ENCODE data around the gene POLA1. TPM values are rescaled to one million over a fixed set of nuclear protein-coding genes. Genes with fewer than 3 reads are reported as not detected.
A peak's percentile ranks its signal among the peaks of the same experiment; 100 is the strongest.
"Not testable (repeated sequence)": the region's sequence is repeated elsewhere in the genome, so short reads cannot be mapped to it uniquely, and the experiment has no call there.

Gene POLA1
- total RNA-seq, 1 donor from 2014 or later = 76.5 TPM

- peaks cover 2% of the 10 kb centered on the region for H3K36me3 Mint-ChIP-seq (ENCODE audit: low read depth)
- DNase-seq (ENCODE audit: low read depth, low spot score) = no peak
- H3K4me3 Mint-ChIP-seq = no peak overlapping the region
- no peaks in the 10 kb centered on the region for H3K9me3 Mint-ChIP-seq
- peaks cover 34% of the 10 kb centered on the region for H3K4me1 Mint-ChIP-seq
- H3K27me3 Mint-ChIP-seq (ENCODE audit: low read depth) = no peaks in the 10 kb centered on the region
- H3K27ac Mint-ChIP-seq (ENCODE audit: unreplicated experiment) = no peak overlapping the region
- TF ChIP-seq CTCF (conservative IDR thresholded peaks at IDR 0.05) = no peak
Measured at GRCh38 chrX:24648495-24648894, 45.2 kb upstream of the POLA1 start.

DNA sequence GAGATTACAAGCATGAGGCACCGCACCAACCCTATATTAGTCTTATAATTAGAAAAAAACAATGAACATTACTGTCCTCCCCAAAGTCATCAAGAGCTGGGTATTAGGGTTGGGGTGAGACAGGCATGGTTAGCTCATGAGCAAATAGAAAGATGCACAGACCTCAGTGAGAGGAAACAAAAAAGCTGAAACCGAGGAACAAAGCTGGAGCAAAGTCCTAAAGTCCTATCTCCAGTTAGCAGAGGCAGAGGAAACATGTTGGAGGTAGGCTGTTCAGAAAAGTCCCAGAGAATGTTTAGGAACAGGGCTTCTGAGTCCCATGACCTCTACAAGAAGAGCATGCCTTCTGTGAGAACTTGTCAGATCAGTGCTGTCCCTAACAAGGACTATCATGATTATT lies 41.9 kb upstream of the POLA1 start:
- DNase-seq (ENCODE audit: low read depth, low spot score) = no peak
- Mint-ChIP-seq H3K27me3 (ENCODE audit: low read depth) (no peaks in the 10 kb centered on the region), H3K27ac (ENCODE audit: unreplicated experiment) (no peak overlapping the region), H3K9me3 (no peaks in the 10 kb centered on the region), H3K36me3 (ENCODE audit: low read depth) (peaks cover 2% of the 10 kb centered on the region), H3K4me3 (no peak overlapping the region), H3K4me1 (peaks cover 23% of the 10 kb centered on the region)
- TF ChIP-seq CTCF (conservative IDR thresholded peaks at IDR 0.05) = no peak

DNA sequence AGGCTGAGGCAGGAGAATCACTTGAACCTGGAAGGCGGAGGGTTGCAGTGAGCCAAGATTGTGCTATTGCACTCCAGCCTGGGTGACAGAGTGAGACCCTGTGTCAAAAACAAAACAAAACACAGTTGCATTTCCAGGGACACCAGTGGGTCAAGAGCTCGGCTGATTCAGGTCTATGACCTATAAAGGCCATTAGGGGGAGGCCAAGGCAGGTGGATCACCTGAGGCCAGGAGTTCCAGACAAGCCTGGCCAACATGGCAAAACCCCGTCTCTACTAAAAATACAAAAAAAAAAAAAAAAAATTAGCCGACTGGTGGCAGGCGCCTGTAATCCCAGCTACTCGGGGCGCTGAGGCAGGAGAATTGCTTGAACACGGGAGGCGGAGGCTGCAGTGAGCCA lies 38.0 kb upstream of the POLA1 start:
- peak; percentile 42 for TF ChIP-seq CTCF (conservative IDR thresholded peaks at IDR 0.05)
- H3K36me3 Mint-ChIP-seq (ENCODE audit: low read depth); H3K27ac Mint-ChIP-seq (ENCODE audit: unreplicated experiment); H3K9me3 Mint-ChIP-seq; DNase-seq (ENCODE audit: low read depth, low spot score); H3K27me3 Mint-ChIP-seq (ENCODE audit: low read depth); H3K4me3 Mint-ChIP-seq: not testable (repeated sequence)
- H3K4me1 Mint-ChIP-seq = peaks cover 18% of the 10 kb centered on the region

GRCh38 chrX:24657671-24658386 lies 35.9 kb upstream of the POLA1 start:
- no peak for DNase-seq (ENCODE audit: low read depth, low spot score)
- no peak for TF ChIP-seq CTCF (conservative IDR thresholded peaks at IDR 0.05)
- Mint-ChIP-seq H3K27ac (ENCODE audit: unreplicated experiment) (peak overlapping the region; percentile 2), H3K27me3 (ENCODE audit: low read depth) (no peaks in the 10 kb centered on the region), H3K4me3 (no peak overlapping the region), H3K36me3 (ENCODE audit: low read depth) (peaks cover 2% of the 10 kb centered on the region), H3K9me3 (no peaks in the 10 kb centered on the region), H3K4me1 (peaks cover 24% of the 10 kb centered on the region)

- no peaks in the 10 kb centered on the region for H3K9me3 Mint-ChIP-seq
- H3K36me3 Mint-ChIP-seq (ENCODE audit: low read depth) = no peaks in the 10 kb centered on the region
- H3K4me3 Mint-ChIP-seq = no peak overlapping the region
- H3K27ac Mint-ChIP-seq (ENCODE audit: unreplicated experiment) = peak overlapping the region; percentile 3
- H3K27me3 Mint-ChIP-seq (ENCODE audit: low read depth) = no peaks in the 10 kb centered on the region
- peaks cover 24% of the 10 kb centered on the region for H3K4me1 Mint-ChIP-seq
- TF ChIP-seq CTCF (conservative IDR thresholded peaks at IDR 0.05) = no peak
- DNase-seq (ENCODE audit: low read depth, low spot score) = no peak
Measured at GRCh38 chrX:24658421-24658820, 35.3 kb upstream of the POLA1 start.
